SK-N-SH (cell line): ENCODE data around the gene PNPLA4. TPM values are rescaled to one million over a fixed set of nuclear protein-coding genes. Genes with fewer than 3 reads are reported as not detected.

Experiments used
- CTCF ChIA-PET: fragments of 300-600, 350-600 bp; formaldehyde crosslinking; extraction: SDS; loops from one replicate; lab custom pipeline; 2021; lab: Yijun Ruan, JAX
- POLR2A ChIA-PET: fragments of 350-600 bp; sonication (Branson Sonifier 250); formaldehyde crosslinking; extraction: SDS; loops from one replicate; lab custom pipeline; 2020; ENCODE audit warnings: antibody characterized with exemption, inconsistent platforms; lab: Yijun Ruan, JAX
- DNase-seq: peaks from one replicate; pipeline ENCODE4 v3.0.0; 2012
- H2AFZ ChIP-seq: fragments of 200-600 bp; sonication (generic); 2 replicates; pipeline ENCODE4 v1.8.1; 2016; ENCODE audit warnings: antibody characterized with exemption, mild to moderate bottlenecking, low read depth
- H3F3A ChIP-seq: fragments of 200-600 bp; sonication (generic); replicated peaks from 2 replicates; pipeline ENCODE3; 2016; ENCODE audit warnings: antibody characterized with exemption, mild to moderate bottlenecking; ENCODE audit not compliant: insufficient read depth
- H3K27ac ChIP-seq, 2 experiments: fragments of 200-500 bp in 1 of 2; fragments of 200-600 bp in 1 of 2; sonication (Bioruptor generic) in 1 of 2; sonication (generic), shearing (Covaris generic) in 1 of 2; 2 replicates each; pipeline versions ENCODE4 v1.5.1 to v1.6.1; 2014 to 2016; ENCODE audit warnings: low read depth in 2 of 2, inconsistent platforms in 1 of 2, low read length in 1 of 2, mild to moderate bottlenecking in 1 of 2, mixed read lengths in 1 of 2
- H3K27me3 ChIP-seq: fragments of 200-600 bp; sonication (generic), shearing (Covaris generic); 2 replicates; pipeline ENCODE4 v1.6.1; 2016; ENCODE audit warnings: mixed run types; ENCODE audit not compliant: insufficient read depth
- H3K36me3 ChIP-seq, 2 experiments: fragments of 200-500 bp in 1 of 2; fragments of 200-600 bp in 1 of 2; sonication (Bioruptor generic) in 1 of 2; sonication (generic) in 1 of 2; replicated peaks in 1 of 2; 2 replicates each; pipeline versions ENCODE3 to v1.5.1; 2014 to 2016; ENCODE audit warnings: low read length in 1 of 2, mild to moderate bottlenecking in 1 of 2; ENCODE audit not compliant: insufficient read depth in 2 of 2, control insufficient read depth in 1 of 2
- H3K4me1 ChIP-seq, 2 experiments: fragments of 200-500 bp in 1 of 2; fragments of 200-600 bp in 1 of 2; sonication (Bioruptor generic) in 1 of 2; sonication (generic), shearing (Covaris generic) in 1 of 2; 2 replicates each; pipeline versions ENCODE4 v1.5.1 to v1.6.1; 2014 to 2016; ENCODE audit warnings: low read depth in 1 of 2, low read length in 1 of 2, mixed run types in 1 of 2; ENCODE audit not compliant: insufficient read depth in 2 of 2, control insufficient read depth in 1 of 2
- H3K4me2 ChIP-seq: fragments of 200-600 bp; sonication (generic), shearing (Covaris generic); 2 replicates; pipeline ENCODE4 v1.6.1; 2017; ENCODE audit warnings: mixed run types
- H3K4me3 ChIP-seq, 2 experiments: fragments of 200-500 bp in 1 of 2; fragments of 200-600 bp in 1 of 2; sonication (Bioruptor generic) in 1 of 2; sonication (generic), shearing (Covaris generic) in 1 of 2; 2 replicates each; pipeline versions ENCODE4 v1.5.1 to v1.8.1; 2014 to 2016; ENCODE audit warnings: low read depth in 2 of 2, inconsistent platforms in 1 of 2, low read length in 1 of 2, mild to moderate bottlenecking in 1 of 2, mixed read lengths in 1 of 2, moderate library complexity in 1 of 2
- H3K79me2 ChIP-seq: fragments of 200-600 bp; sonication (generic); 2 replicates; pipeline ENCODE4 v1.8.1; 2017; ENCODE audit warnings: mild to moderate bottlenecking; ENCODE audit not compliant: insufficient read depth
- H3K9ac ChIP-seq: fragments of 200-600 bp; sonication (generic); 2 replicates; pipeline ENCODE4 v1.6.1; 2017; ENCODE audit warnings: mixed run types
- H3K9me2 ChIP-seq: fragments of 200-600 bp; sonication (generic); 2 replicates; pipeline ENCODE4 v1.6.1; 2017; ENCODE audit warnings: mixed run types
- H3K9me3 ChIP-seq: fragments of 200-600 bp; sonication (generic); 2 replicates; pipeline ENCODE4 v1.6.1; 2017; ENCODE audit warnings: mixed run types, mild to moderate bottlenecking, moderate library complexity
- H4K20me1 ChIP-seq: fragments of 200-600 bp; sonication (generic); 2 replicates; pipeline ENCODE4 v1.6.1; 2017; ENCODE audit warnings: mild to moderate bottlenecking, mixed run types; ENCODE audit not compliant: insufficient read depth
- EZH2phosphoT487 ChIP-seq: fragments of 200-600 bp; sonication (generic); IDR thresholded peaks from 2 replicates; pipeline ENCODE4 v1.6.1; 2017; ENCODE audit warnings: low read depth, mixed run types, mild to moderate bottlenecking, antibody characterized with exemption, moderate library complexity, borderline replicate concordance
- IRF3 ChIP-seq: fragments of 150-350 bp; IDR thresholded peaks from 2 replicates; pipeline ENCODE4 v1.6.1; 2016; ENCODE audit warnings: mild to moderate bottlenecking, low read depth, low read length
- MEF2A ChIP-seq: IDR thresholded peaks from 2 replicates; pipeline ENCODE4 v1.4.0; 2012; ENCODE audit warnings: low read depth, borderline replicate concordance
- MXI1 ChIP-seq: IDR thresholded peaks from 2 replicates; pipeline ENCODE4 v1.6.1; 2012; ENCODE audit warnings: mild to moderate bottlenecking, low read depth, low read length, improper control_type of control experiment
- NFIC ChIP-seq: IDR thresholded peaks from 2 replicates; pipeline ENCODE4 v1.4.0; 2012; ENCODE audit warnings: borderline replicate concordance
- PBX3 ChIP-seq: IDR thresholded peaks from 2 replicates; pipeline ENCODE4; 2012
- POLR2AphosphoS5 ChIP-seq: IDR thresholded peaks from 2 replicates; pipeline ENCODE4 v1.6.1; 2012; ENCODE audit warnings: low read depth, low read length
- RAD21 ChIP-seq: IDR thresholded peaks from 2 replicates; pipeline ENCODE4 v1.6.1; 2012; ENCODE audit warnings: mild to moderate bottlenecking, low read length
- RXRA ChIP-seq: IDR thresholded peaks from 2 replicates; pipeline ENCODE4 v1.4.0; 2012; ENCODE audit warnings: low read depth, mild to moderate bottlenecking, borderline replicate concordance
- USF1 ChIP-seq: IDR thresholded peaks from 2 replicates; pipeline ENCODE4 v1.4.0; 2012; ENCODE audit warnings: low read depth, borderline replicate concordance
- YY1 ChIP-seq: IDR thresholded peaks from 2 replicates; pipeline ENCODE4 v1.4.0; 2012; ENCODE audit warnings: low read depth, mild to moderate bottlenecking
- ZBTB33 ChIP-seq: IDR thresholded peaks from 2 replicates; pipeline ENCODE4 v1.4.0; 2012; ENCODE audit warnings: low read depth, borderline replicate concordance
- WGBS: methylation state at CpG from one replicate; pipeline ENCODE4 v1.1.6; 2017; ENCODE audit warnings: low lambda C conversion rate; 5-methylcytosine and 5-hydroxymethylcytosine counted together
- polyA plus RNA-seq, 3 experiments: library from polyadenylated mRNA; depleted of rRNA; stranded (reverse); fragments of >200 nt; gene quantifications; 2 replicates each; pipeline ENCODE4 v1.2.3, GENCODE V29; 2012

PNPLA4 gene
- polyA plus RNA-seq, 1 of the 3 experiments (the other 2 are of a cell fraction): 13.4 TPM

- TF ChIP-seq MEF2A (no peak), YY1 (no peak), USF1 (no peak), ZBTB33 (no peak), EZH2phosphoT487 (no peak)
Observed at GRCh38 chrX:7953446-7953845, 26.2 kb upstream of the PNPLA4 start (continued).

- ChIA-PET CTCF (interaction anchor here (1.1 kb wide), 1 partner anchor 25 kb away, joined by 3 read pairs; no protein-coding TSS in a partner anchor), POLR2A (no interaction called here)
- Histone ChIP-seq H3K27me3 (no peaks in the 10 kb centered on the region), H3K79me2 (no peaks in the 10 kb centered on the region), H3K9me2 (no peaks in the 10 kb centered on the region), H3K4me3 (no peak overlapping the region), H3K9ac (no peak overlapping the region), H3F3A (no peaks in the 10 kb centered on the region), H3K36me3 (no peaks in the 10 kb centered on the region), H3K9me3 (no peaks in the 10 kb centered on the region), H3K27ac (no peak overlapping the region), H2AFZ (no peak overlapping the region), H3K4me1 (no peaks in the 10 kb centered on the region), H4K20me1 (no peaks in the 10 kb centered on the region), H3K4me2 (no peak overlapping the region)
- no peak for TF ChIP-seq PBX3
- no peak for TF ChIP-seq POLR2AphosphoS5
- TF ChIP-seq RXRA: no peak
- TF ChIP-seq RAD21: no peak
- TF ChIP-seq NFIC: no peak
- TF ChIP-seq YY1: no peak
- TF ChIP-seq MXI1: no peak
- TF ChIP-seq IRF3: no peak
- no peak for DNase-seq
- WGBS: 38% methylated on average over 2 of the region's 2 CpGs
Observed at GRCh38 chrX:7950865-7951264, 23.7 kb upstream of the PNPLA4 start.
